ENCODE results near the gene PARP12.

GRCh38 chr7:140041659-140042385 lies 20.9 kb downstream of the PARP12 start:
- no peak for TF ChIP-seq EZH2 (IDR thresholded peaks at IDR 0.05; ENCODE audit: insufficient read depth, poor library complexity, severe bottlenecking)
- TF ChIP-seq EZH2phosphoT487 (IDR thresholded peaks at IDR 0.05; ENCODE audit: insufficient read depth, low read depth) = no peak

Measured in GM23248 (cell line).